Iris pigment epithelial cell (primary cell): ENCODE results near the gene DLK2.
"Not testable (repeated sequence)": the region's sequence is repeated elsewhere in the genome, so short reads cannot be mapped to it uniquely, and the experiment has no call there.

Experiments used
- DNase-seq: peaks from one replicate; pipeline ENCODE4 v3.0.0-alpha.2; 2011; ENCODE audit warnings: low read depth

DLK2 gene

DNA sequence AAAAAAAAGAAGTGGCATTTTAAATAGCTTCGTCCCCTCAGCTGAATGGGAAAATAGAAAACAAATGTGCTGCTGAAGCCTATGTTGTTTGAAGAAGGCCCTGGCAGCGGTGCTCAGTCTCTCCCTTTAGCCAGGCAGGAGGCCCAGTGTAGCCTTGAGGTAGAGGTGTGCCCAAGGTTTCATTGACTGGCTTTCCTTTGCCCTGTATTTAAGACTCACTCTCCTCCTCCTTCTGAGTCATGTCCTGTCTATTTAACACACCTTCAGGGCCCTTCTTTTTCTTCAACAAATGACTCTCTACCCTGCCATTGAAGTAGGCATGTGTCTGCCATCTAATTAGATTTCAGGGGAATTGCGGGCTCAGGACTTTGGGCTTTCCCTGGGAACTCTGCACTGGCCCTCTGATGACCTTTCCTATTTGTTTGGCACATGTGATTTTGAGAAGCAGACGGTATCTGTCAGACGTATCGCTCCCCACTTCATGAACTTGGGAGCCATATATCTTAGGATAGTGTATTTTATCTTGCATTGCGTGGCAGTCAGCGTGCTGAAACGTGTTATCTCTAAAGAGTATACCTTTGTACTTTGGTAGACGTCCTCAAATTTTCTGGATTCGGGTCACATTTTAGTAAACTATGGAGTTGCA lies 26.4 kb upstream of the DLK2 start:
- DNase-seq: no peak

DNA sequence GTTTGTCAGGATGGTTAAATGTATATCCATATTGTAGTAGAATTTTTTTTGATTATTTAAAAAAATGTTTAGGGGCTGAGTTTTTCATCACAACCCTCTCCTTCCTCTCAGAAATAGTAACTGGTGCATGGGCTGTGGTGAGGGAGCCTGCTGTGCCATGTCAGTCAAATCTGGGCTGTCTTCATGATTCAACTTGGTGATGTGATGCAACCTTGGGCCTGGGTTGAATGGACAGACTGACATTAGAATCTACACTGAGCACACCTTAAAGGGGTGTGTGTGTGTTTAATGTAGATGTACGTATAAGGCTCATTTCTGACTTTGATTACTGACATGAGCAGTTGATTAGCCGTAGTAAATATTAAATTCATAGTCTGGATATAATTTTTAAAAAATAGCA lies 25.7 kb upstream of the DLK2 start:
- DNase-seq: peak; percentile 47

DNA sequence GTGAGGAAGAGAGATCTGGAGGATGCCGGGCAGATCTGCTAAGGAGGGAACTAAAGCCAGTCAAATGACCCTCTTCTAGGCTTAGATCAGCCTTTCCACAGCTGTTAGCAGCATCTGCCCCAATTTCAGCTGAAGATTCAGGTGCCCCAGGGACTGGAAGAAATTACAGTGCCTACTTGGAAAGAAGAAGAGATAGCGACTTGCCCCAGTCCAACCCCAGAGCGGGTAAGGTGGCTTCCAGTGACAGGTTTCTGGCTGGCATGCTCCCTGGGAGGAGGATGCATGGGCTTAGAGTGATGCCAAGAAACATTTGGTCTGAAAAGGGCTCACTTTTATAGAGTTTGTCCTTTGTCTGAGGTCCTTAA lies 22.6 kb upstream of the DLK2 start:
- DNase-seq: no peak

DNA sequence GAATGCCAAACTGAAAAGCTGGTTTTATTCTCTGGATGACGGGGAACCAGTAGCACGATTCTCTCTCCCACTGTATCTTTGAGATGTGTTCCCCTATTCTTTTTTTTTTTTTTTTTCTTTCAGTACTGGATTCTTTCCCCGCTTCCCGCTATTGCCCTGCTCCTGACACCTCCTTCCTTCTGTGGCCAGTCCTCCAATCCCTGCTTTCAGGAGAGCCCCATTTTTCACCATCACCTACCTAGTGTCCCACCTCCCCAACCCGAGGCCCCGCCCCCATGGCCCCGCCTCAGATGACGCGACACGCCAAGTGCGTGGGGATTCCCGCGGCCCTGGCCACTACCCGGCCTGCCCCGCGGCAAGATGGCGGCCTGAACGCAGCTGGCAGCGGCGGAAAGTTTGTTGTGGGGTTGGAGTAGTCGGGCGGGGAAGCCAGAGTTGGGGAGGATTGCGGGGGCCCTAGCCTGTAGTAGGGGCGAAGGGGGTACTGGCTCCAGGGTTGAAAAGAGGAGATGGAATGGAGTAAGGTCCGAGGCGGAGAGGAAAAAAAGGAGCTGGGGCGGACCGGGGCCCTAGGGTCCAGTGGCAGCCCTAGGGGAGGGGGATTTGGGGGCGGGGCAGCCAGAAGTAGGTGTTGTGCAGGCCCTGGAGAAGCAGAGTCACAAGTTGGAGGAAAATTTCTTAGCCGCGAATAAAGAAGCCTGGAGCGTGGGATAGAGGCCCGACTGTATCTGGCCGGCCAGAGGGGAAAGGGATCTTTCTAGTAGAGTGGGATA lies 22.1 kb upstream of the DLK2 start, which contains the start of gene TJAP1:
TJAP1 (plus strand) TSS at position 336 of the 773 bp plus-strand sequence. CDS start 21,432 bp downstream, outside the sequence.
- peak; percentile 84 for DNase-seq

DNA sequence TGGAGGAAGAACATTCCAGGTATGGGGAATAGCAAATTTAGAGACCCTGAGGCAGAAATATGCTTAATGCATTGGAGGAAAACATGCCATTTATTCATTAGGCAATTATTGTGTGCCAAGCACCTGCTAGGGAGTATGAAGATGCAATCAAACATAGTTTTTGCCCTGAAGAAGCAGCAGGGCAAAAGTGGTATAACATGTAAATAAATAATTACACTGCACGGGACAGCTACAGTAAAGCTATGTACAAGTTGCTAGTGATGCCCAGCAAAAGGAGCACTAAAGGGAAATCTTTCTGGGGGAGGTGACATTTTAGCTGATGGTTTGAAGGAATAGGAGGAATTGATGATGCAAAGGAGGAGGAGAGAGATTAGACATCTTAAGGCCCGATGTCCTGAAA lies 21.4 kb upstream of the DLK2 start:
- DNase-seq: no peak

DNA sequence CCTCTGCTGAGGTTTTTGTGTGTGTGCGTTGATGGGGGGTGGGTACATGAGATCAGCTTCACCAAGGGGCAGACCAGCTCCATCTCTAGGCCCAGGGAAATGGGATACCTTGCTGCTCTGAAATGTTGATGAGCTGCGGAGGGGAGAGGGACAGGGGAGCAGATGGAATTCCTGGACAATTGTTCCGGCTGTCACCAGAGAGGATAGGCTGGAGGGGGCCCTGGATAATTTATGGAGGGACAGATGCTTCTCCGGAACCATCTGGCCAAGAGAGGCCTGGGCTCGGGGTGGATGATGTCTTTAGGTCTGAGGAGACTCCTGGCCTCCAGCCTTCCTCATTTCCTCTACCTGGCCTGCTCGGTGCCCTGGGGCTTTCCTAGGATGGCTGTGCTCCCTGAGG lies 20.2 kb upstream of the DLK2 start:
- DNase-seq: no peak

DNA sequence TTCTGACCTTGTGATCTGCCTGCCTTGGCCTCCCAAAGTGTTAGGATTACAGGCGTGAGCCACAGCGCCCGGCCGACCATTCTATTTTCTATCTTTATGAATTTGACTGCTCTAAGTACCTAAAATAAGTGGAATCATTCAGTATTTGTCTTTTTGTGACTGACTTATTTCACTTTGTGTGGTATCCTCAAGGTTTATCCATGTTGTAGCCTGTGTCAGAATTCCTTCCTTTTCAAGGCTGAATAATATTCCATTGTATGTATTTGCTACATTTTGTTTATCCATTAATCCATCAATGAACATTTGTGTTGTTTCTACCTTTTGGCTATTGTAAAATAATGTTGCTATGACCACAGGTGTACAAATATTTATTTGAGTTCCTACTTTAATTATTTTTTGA lies 17.2 kb upstream of the DLK2 start:
- no peak for DNase-seq

DNA sequence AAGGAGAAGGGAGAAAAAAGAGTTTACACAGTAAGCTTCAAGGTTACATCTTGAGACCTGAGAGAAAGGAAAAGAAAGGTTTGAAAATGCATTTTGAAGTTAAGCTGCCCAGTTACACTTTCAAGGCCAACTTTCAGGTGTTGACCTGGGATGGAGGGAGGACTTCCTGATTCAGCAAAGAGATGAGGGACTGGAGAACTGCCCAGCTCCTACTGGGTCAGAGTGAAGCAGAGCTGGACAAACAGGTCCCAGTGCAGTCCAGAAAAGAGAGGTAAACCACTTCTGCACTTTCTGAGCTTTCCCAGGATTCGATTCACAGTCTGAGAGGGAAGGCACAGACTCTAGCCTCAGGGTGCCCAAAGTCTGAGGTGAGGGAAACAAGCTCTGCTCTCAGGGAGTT lies 16.1 kb upstream of the DLK2 start:
- DNase-seq: no peak

DNA sequence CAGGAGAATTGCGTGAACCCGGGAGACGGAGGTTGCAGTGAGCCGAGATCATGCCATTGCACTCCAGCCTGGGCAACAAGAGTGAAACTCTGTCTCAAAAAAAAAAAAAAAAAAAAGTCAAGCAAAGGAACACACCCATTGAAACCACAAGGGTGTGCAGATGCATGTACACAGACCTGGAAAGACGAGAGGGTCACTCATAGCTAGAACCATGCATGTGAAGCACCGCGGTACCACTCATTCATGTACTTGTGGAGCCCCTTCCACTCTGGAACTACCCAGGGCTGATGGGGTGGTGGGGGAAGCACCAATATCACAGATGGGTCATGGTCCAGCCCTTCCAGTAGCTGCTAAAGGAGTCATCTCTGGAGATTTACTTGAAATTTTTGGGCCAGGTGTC lies 14.6 kb upstream of the DLK2 start:
- no peak for DNase-seq

DNA sequence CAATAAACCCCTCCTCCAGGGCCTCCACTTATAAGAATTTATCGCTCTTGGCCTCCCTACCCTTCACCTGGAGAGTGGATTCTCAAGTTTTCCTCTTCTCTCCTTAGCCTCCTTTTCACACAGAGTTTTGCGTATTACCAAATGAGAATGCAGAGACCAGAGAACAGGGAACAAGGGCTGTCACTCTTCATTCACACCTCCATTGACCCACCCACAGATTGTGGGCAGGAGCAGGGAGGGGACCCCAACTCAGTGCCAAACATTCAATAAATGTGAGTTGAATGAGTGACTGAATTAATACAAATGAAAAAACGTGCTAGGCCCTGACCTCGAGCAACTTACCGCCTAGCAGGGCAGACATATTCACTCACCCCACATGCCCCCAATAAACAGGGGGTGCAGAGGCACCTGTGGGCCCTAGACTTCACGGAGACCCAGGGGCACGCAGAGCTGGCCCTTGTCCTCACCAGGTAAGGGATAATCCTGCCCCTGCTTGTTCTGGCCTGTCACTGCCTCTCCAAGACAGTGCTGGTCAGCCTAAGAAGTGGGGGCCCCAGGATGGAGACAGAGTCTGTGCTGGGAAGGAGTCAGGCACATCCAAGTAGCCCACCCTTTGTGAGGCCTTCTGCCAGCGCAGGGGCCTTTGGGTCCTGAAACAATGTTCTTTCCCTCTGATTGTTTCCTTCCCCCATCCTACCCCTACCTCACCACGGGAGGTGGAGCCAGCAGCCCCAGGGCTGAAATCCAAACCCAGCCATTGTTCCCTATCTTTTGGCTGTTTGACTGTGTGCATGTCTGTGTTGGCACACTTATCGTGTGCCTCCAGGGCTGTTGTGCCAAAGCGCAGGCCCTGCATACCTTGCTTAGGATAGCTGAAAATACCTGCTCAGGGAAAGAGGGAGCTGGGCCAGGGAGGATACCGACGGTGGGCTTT lies 13.7 kb upstream of the DLK2 start:
- no peak for DNase-seq

DNA sequence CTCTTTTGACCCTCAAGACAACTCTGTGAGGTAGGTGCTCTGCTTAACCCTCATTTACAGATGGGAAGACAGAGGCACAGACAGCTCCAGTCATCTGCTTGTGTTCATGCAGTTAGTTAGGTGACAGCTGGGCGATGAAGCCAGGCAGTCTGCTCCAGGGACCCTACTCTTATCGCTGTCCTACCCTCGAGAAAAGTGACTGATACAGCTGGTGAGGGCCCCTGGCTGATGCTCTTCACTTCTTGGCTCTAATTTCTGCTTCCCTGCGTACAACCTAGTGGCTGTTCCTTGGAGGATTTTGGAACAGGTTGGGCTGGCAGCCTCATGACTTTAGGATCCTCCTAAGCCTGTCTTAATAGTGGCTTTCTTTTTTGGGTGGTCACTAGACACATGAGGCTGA lies 12.9 kb upstream of the DLK2 start:
- no peak for DNase-seq

DNA sequence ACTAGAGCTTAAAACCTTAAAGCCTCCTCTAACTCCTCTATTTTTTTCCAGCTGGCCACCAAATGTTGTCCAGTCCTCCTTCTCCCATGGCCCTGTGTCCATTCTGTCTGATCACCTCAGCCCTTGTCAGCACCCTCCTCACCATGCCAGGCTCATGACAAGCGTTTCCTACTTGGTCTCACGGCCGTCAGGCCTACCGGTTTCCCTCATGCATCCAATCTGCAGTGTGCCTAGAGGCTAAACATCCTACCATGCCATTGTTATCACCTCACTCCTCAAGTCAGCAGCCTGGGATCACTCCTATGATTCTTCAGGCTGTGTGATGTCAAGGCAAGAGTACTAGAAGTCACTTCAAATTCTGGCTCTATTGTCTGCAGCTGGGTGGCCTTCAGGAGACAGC lies 12.4 kb upstream of the DLK2 start:
- DNase-seq: no peak

DNA sequence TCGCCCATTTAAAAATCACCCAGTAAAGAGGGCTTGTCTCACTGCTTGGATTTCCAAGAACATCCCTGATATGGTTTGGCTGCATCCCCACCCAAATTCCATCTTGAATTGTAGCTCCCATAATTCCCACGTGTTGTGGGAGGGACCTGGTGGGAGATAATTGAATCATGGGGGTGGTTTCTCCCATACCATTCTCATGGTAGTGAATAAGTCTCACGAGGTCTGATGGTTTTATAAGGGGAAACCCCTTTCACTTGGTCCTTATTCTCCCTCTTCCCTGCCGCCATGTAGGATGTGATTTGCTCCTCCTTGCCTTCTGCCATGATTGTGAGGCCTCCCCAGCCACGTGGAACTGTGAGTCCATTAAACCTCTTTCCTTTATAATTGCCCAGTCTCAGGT lies 11.9 kb upstream of the DLK2 start:
- not testable (repeated sequence) for DNase-seq

DNA sequence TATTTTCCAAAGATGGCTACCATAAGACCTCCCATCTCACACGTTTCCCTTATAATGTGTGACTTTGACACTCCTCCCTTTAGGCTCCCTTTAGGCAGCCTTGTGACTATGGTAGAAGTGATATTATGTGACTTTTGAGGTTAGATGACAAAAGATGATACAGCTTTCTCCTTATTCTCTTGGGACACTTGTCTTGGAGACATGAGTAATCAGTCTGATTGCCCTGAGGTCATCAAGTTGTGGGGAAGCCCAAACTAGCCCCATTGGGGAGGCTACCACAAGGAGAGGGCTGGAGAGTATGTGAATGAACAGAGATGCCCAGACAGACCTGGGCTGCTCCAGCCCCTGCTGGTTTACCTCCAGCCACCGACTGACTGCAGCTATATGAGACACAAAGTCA lies 10.6 kb upstream of the DLK2 start:
- DNase-seq: no peak

DNA sequence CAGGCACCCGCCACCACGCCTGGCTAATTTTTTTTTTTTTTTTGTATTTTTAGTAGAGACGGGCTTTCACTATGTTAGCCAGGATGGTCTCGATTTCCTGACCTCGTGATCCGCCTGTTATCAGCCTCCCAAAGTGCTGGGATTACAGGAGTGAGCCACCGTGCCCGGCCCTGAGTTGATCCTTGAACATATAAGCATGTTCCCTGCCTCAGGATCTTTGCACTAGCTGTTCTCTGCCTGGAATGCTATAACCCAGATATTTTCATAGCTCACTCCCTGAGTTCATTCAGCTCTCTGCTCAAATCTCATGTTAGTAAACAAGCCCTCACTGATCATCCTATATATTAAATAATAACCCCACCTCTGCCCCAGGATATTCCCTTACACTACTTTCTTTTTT lies 9.0 kb upstream of the DLK2 start:
- no peak for DNase-seq

DNA sequence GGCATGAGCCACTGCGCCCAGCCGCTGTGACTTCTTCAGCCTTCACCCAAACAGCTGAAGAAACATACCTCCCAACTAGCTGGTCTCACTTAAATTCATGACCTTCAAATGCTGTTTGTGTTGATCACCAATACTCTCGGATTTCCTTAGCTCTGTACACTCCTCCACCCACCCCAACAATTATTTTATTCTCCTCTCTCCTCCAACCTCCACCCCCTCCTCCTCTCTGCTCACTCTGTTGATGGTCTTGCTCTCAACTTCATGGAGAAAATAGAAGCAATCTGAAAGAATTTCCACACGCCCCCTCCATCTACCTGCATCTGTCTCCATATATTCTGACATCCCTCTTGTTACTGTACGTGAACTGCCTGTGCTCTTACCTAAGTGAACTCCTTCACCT lies 6.6 kb upstream of the DLK2 start:
- no peak for DNase-seq

DNA sequence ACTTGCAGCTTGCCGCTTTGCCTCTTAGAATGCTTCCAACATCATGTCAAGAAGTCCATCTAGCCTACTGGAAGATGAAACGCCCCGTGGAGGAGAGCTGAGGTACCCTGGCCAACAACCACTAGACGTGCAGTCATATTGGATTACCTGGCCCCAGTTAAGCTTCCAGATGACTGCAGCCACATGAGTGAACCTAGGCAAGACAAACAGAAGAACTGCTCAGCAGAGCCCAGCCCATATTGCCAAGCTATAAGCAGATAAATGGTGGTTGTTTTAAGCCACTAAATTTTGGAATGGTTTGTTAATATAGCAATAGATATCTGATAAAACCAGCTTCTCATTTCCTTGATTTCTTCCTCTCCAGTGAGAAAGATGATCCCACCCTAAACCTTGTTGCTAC lies 4.7 kb upstream of the DLK2 start:
- no peak for DNase-seq

DNA sequence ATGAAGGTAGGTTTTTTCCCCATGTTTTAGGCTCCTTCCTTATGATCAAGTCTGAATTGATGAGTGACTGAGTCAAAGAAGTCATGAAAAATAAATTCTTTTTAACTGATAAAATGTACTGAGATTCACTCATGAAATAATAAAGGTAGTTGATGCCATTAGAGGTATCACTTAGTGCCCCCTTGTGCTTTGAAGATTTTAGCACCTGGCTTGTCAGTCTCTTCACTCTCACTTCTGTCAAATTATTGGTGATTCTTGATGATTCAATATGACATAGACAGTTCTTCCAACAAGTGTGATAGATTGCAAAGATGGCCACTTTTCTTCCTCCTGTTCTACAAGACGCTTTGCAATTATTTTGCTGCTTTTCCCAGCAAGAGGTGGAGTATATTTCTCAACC lies 4.2 kb upstream of the DLK2 start:
- no peak for DNase-seq

DNA sequence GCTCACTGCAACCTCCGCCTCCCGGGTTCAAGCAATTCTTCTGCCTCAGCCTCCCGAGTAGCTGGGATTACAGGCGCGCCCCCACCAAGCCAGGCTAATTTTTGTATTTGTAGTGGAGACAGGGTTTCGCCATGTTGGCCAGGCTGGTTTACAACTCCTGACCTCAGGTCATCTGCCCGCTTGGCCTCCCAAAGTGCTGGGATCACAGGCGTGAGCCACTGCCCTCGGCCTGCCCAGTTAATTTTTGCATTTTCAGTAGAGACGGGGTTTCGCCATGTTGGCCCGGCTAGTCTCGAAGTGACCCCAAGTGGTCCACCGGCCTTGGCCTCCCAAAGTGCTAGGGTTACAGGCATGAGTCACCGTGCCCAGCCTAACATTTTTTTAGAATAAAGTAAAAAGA lies 2.8 kb upstream of the DLK2 start:
- not testable (repeated sequence) for DNase-seq

DNA sequence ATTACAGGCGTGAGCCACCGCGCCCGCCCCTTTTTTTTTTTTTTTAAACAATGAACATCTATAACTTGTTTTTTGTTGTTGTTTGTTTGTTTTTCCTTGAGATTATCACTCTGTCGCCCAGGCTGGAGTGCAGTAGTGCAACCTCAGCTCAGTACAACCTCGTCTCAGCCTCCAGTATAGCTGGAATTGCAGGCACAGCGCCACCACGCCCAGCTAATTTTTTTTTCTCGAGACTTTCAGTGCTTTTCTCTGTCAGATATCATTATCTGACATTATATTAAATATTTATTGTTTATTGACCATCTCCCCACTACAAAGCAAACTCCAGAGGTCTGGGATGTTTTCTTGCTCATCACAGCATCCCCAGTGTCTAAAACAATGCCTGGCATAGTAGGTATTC lies 2.3 kb upstream of the DLK2 start:
- DNase-seq: no peak

DNA sequence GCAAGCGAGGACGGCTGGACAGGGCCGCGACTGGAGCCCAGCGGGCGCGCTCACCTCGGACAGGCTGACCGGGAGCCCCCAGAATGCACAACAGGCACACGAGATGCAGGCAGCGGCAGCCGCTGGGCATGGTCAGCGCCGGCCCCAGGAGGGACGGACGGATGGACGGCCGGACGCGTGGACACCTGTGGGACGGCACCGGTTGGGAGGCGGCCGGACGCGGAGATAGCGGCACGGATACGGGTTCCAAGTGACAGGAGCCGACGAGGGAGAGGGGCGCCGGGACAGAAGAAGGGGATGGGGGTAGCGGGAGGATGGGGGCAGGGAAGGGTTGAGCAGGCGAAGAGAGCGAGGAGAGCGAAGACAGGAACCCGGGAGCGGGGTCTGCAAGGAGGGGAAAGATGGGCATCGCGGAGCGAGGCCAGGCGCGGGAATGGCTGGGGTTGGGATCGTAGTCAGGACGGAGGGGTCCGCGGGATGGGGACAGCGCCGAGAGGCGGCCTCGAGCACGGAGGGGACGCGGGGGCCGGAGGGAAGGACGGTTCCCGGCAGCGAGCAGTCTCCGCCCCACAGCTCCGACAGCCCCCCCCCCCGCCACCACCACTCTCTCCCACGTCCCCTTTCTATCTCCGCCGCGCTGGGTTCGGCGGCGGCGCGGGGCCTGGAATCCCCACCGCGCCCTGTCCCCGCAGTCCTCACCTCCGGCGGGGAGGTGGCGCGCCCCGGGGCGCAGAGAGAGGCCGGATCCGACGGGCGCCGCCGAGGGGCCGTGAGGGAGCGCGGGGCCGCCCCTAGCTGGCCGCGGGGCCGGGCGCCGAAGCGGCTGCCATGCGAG lies 435 bp downstream of the DLK2 start:
- DNase-seq: peak; percentile 86

DNA sequence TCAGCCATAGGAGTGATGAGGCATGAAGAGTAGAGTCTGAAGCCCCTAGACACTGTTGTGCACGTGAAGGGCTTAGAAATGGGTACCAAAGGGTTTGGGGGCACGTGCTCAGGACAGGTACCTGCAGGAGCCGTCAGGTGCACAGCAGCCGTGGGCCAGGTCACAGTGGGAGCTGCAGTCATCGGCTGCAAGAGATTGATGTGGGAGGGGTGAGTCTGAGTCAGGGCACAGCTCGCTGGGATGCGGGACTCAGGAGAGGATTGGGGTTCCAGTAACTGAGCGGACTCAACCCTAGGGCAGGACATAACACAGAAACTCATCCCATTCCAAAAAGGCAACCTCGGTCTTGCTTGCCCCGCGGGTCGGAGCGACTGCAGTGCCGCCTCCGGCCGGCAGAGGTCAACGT lies 1.1 kb downstream of the DLK2 start:
- DNase-seq: no peak
